HG03025 (cell line): ENCODE measurements around the gene TTC21A.
"Not testable (repeated sequence)": the region's sequence is repeated elsewhere in the genome, so short reads cannot be mapped to it uniquely, and the experiment has no call there.

Experiments
- ATAC-seq: cut with Tn5 transposase; IDR thresholded peaks from one replicate; pipeline ENCODE4 v1.9.1; 2021; ENCODE audit warnings: mild to moderate bottlenecking, moderate library complexity; ENCODE audit not compliant: unreplicated experiment, low FRiP score

TTC21A gene

GRCh38 chr3:39149498-39150147 is 42.1 kb downstream of the TTC21A start:
- ATAC-seq: no peak

- ATAC-seq: no peak
Observed at GRCh38 chr3:39150148-39150802, 42.8 kb downstream of the TTC21A start.

- ATAC-seq: no peak
Observed at GRCh38 chr3:39150803-39151631, 43.5 kb downstream of the TTC21A start.

- ATAC-seq: no peak
Observed at GRCh38 chr3:39153977-39154279, 46.4 kb downstream of the TTC21A start.

- ATAC-seq: no peak
Observed at GRCh38 chr3:39154280-39155021, 47.0 kb downstream of the TTC21A start.

- no peak for ATAC-seq
Observed at GRCh38 chr3:39156421-39156820, 48.9 kb downstream of the TTC21A start.

GRCh38 chr3:39157359-39157758 is 49.9 kb downstream of the TTC21A start:
- ATAC-seq: no peak

GRCh38 chr3:39158148-39158715 is 50.8 kb downstream of the TTC21A start:
- no peak for ATAC-seq

- no peak for ATAC-seq
Observed at GRCh38 chr3:39164414-39164813, 56.9 kb downstream of the TTC21A start.

GRCh38 chr3:39165518-39165917 is 58.0 kb downstream of the TTC21A start:
- ATAC-seq: no peak

- no peak for ATAC-seq
Observed at GRCh38 chr3:39166134-39166710, 58.7 kb downstream of the TTC21A start.

- ATAC-seq: no peak
Observed at GRCh38 chr3:39166932-39167532, 59.6 kb downstream of the TTC21A start.

- no peak for ATAC-seq
Observed at GRCh38 chr3:39168156-39168780, 60.8 kb downstream of the TTC21A start.

GRCh38 chr3:39169712-39170111 is 62.2 kb downstream of the TTC21A start:
- ATAC-seq: no peak

GRCh38 chr3:39170461-39170860 is 63.0 kb downstream of the TTC21A start:
- ATAC-seq: no peak

GRCh38 chr3:39170877-39171276 is 63.4 kb downstream of the TTC21A start:
- ATAC-seq: not testable (repeated sequence)

- ATAC-seq: no peak
Observed at GRCh38 chr3:39171860-39172259, 64.4 kb downstream of the TTC21A start.

GRCh38 chr3:39173318-39174125 is 66.0 kb downstream of the TTC21A start:
- ATAC-seq: no peak
